Activated naive CD4-positive, alpha-beta T cell treated with anti-CD3 and anti-CD28 coated beads, Interleukin-2, amount 10 ng/mL, durations not matched to agents 7 days and 5 days (primary cell): ENCODE results near the gene PI4K2A.
"Not testable (repeated sequence)": the region's sequence is repeated elsewhere in the genome, so short reads cannot be mapped to it uniquely, and the experiment has no call there.

Source experiments
- CTCF ChIA-PET: fragments of 350-600 bp; sonication (Branson Sonifier 250); formaldehyde crosslinking; loops from one replicate; lab custom pipeline; 2021; ENCODE audit warnings: antibody characterized with exemption; lab: Charles Lee
- DNase-seq: peaks from one replicate; pipeline ENCODE4 v3.0.0-alpha.2; 2020
- H3K27ac Mint-ChIP-seq: one replicate; pipeline ENCODE4 v1.8.0; 2021; ENCODE audit warnings: mild to moderate bottlenecking, moderate library complexity, mixed read lengths
- H3K27me3 Mint-ChIP-seq: one replicate; pipeline ENCODE4 v1.8.0; 2021; ENCODE audit warnings: mild to moderate bottlenecking, mixed read lengths
- H3K36me3 Mint-ChIP-seq: one replicate; pipeline ENCODE4 v1.8.0; 2021; ENCODE audit warnings: mixed read lengths
- H3K4me1 Mint-ChIP-seq: one replicate; pipeline ENCODE4 v1.8.0; 2021; ENCODE audit warnings: mixed read lengths
- H3K4me3 Mint-ChIP-seq: one replicate; pipeline ENCODE4 v1.8.0; 2021; ENCODE audit warnings: mild to moderate bottlenecking, moderate library complexity, mixed read lengths
- H3K9me3 Mint-ChIP-seq: one replicate; pipeline ENCODE4 v1.8.0; 2021; ENCODE audit warnings: mixed read lengths

PI4K2A gene

DNA sequence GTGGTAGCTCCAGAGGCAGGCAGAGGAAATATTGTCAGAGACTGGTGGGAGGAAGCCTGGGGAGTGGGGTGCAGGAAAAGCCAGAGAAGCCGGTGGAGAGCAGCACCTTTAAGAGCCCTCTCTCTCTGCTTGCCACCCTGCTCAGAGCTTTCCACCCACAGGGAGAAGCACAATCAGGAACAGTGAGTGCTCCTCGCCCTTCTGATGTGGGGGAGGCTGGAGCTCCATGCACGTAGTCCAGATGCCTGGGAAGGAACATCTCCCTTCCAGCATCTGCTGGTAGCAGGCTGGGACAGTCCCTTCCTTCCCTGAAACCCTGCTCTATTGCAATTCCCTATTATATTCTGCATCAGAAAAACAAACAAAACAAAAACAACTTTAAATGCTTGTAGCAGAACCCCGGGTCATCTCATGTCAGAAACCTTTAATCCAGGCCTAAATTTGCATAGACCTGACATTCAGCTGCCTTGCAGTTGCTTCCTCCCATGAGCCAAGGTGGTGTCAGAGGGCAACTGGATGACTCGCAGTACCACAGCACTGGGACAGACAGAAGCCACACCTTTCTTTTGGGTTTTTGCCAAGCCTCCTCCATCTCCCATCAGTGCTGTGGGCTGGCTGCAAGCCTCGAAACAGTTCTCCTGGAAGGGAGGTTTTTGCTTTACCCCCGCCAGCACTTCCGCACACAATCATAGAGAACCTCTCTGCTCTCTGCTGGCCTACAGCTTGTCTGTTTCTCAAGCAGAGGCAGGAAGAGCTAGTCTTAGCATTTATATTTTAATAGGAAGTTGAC lies 33.5 kb downstream of the PI4K2A start:
- H3K4me1 Mint-ChIP-seq = peaks cover 13% of the 10 kb centered on the region
- H3K9me3 Mint-ChIP-seq = no peaks in the 10 kb centered on the region
- H3K27ac Mint-ChIP-seq = no peak overlapping the region
- H3K27me3 Mint-ChIP-seq = no peaks in the 10 kb centered on the region
- CTCF ChIA-PET = interaction anchor here (2.0 to 2.3 kb wide), 2 partner anchors 10 to 103 kb away, joined by 4 to 7 read pairs; no protein-coding TSS in a partner anchor
- H3K36me3 Mint-ChIP-seq = peaks cover 14% of the 10 kb centered on the region
- DNase-seq = no peak
- no peak overlapping the region for H3K4me3 Mint-ChIP-seq

DNA sequence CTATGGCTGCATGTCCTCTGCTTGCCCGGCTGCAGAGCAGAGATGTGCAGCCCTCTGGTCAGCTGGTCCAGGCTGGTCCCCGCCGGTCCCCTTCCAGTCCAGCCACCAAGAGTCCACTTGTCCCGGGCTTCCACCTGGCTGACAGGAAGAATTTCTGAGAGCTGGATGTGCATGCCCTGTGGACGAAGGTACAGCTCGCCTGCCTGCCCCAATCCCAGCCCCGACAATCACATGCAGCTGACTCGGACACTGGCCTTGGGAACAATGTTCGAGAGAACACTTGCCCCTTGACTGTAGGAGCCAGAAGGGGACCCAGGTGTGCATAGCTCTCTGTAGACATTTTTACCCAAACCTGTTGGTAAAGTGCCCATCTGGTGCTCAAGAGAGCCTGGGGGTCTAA lies 34.8 kb downstream of the PI4K2A start:
- H3K36me3 Mint-ChIP-seq = peaks cover 14% of the 10 kb centered on the region

DNA sequence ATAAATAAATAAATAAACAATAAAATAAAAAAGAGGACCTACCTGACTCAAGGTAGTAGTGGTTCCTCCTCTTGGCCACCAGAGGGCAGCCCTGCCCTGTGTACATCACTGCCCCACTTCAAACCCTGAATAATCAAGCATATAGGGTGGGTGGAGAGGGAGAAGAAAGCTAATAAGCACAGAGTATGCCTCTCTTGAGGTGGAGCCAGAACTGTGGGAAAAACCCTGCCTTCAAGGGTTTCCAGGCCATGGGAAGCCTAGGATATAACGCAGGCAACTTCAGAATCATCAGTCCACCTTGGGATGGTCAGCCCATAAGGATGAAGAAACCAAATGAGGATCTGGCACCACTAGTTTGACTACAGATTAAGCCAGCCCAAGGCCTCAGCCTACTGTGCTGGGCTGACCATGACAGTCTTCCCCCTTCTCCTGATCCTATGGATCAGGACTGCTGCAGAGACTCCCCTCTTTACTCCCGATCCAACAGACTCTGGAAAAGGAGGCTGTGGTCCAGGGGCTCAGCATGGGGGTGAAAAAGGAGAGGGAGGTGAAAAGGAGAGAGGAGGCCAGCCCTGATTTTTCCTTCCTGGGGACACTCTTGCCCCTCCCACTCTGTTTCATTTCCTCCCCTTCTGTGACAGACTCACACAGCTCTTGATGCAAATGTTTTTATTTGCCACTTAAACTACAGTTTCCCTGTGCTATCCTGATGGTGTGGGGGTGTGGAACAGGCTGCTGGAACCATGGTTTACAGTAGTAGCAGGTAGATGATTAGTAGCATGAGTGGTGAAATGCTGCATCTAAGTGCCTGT lies 36.5 kb downstream of the PI4K2A start:
- Mint-ChIP-seq H3K36me3 (peaks cover 14% of the 10 kb centered on the region), H3K4me3 (no peak overlapping the region), H3K9me3 (no peaks in the 10 kb centered on the region), H3K4me1 (peaks cover 13% of the 10 kb centered on the region), H3K27ac (peak overlapping the region; percentile 34), H3K27me3 (no peaks in the 10 kb centered on the region)
- CTCF ChIA-PET = interaction anchor here (0.7 to 3.5 kb wide), 19 partner anchors 8 to 113 kb away, joined by 3 to 29 read pairs (median 6); partner anchors contain the start of genes AVPI1 and ZFYVE27
- peak; percentile 58 for DNase-seq

More for the DNA sequence above, 34.8 kb downstream of the PI4K2A start:
- Mint-ChIP-seq H3K4me1 (peaks cover 13% of the 10 kb centered on the region), H3K27ac (no peak overlapping the region), H3K4me3 (no peak overlapping the region), H3K9me3 (no peaks in the 10 kb centered on the region), H3K27me3 (no peaks in the 10 kb centered on the region)
- CTCF ChIA-PET = interaction anchor here (0.8 to 2.3 kb wide), 8 partner anchors 9 to 104 kb away, joined by 3 to 8 read pairs (median 4); partner anchors contain the start of gene AVPI1
- no peak for DNase-seq

DNA sequence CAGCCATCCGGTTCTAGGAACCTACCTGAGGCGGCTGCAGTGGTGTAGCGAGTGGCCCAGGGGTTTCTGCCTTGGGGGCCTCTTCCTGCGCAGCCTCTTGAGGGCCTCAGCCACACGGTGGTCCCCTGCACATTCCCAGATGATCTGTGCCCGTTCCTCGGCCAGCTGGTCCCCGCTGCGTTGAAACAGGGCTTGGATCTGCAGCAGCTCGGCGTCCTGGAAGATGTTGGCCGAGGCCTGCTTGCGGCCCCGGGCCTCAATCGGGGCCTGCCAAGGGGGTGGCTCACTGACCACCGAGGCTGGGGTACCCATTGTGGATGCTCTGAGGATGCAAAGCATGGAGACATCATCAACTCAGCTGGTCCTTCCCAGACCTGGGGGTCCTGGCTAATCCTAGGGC lies 39.1 kb downstream of the PI4K2A start:
- no peak for DNase-seq
- Mint-ChIP-seq H3K4me3 (no peak overlapping the region), H3K36me3 (peaks cover 2% of the 10 kb centered on the region), H3K4me1 (peaks cover 10% of the 10 kb centered on the region), H3K27me3 (no peaks in the 10 kb centered on the region), H3K27ac (no peak overlapping the region), H3K9me3 (no peaks in the 10 kb centered on the region)
- CTCF ChIA-PET = interaction anchor here (0.9 to 2.8 kb wide), 6 partner anchors 11 to 57 kb away, joined by 3 to 10 read pairs (median 4); partner anchors contain the start of gene ZFYVE27

DNA sequence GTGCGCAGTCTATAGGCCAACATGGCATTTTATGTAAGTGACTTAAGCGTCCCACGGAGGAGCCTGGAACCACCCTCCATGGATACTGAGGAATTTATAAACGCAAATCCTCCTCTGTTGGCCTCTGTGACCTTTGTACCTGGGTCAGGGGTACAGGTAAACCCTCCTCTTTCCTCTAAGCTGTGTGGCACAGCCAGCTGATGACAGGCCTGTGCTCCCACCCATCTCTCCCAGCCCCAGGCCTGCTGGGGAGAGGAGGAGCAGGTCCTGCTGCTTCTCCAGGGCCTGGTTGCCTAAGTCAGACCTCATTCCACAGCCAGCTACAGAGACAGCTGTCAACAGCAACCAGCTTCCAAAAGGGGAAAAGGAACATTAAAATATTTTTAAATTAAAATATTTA lies 41.6 kb downstream of the PI4K2A start:
- CTCF ChIA-PET = interaction anchor here (2.5 to 3.2 kb wide), 2 partner anchors 19 to 28 kb away, joined by 10 to 20 read pairs; no protein-coding TSS in a partner anchor
- no peaks in the 10 kb centered on the region for H3K36me3 Mint-ChIP-seq
- H3K9me3 Mint-ChIP-seq = no peaks in the 10 kb centered on the region
- peaks cover 13% of the 10 kb centered on the region for H3K4me1 Mint-ChIP-seq
- peaks cover 3% of the 10 kb centered on the region for H3K27me3 Mint-ChIP-seq
- DNase-seq = no peak
- no peak overlapping the region for H3K4me3 Mint-ChIP-seq
- H3K27ac Mint-ChIP-seq = no peak overlapping the region

DNA sequence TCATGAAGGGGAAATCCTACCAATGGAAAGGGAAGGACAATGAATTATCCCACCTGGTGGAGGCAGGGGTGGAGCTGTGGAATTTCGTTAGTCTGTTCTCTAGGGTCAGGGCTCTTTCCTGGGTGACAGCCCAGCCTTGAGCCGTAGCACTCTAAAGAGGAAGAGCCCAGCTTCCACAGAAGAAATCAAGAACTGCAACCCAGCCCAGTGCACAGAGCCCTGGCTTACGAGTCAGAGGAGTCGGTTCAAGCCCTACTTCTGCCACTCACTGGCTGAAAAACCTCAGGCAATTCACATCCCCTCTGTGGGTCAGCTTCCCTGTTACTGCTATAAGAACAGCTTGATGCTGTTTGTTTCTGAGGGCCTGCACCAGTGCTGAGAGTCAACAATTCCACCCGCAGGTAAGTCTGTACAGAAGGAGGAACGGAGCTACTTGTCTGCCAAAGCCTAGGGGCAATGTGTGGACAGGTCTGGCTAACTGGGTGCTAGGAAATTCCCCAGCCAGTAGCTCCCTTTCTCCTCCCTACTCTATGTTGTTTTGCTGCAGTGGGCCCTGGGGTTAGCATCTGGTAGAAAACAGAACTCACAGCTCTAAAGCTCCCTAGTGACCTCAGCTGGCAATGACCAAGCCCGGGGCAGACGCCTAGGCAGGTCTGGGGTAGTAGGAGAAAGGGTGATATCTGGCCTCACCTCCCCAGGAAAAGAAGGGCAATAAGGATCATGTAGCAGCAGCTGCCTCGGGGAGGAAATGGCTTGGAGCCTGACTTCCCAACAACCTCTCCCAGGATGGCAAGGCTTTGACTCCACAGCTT lies 43.3 kb downstream of the PI4K2A start:
- H3K27ac Mint-ChIP-seq = no peak overlapping the region
- no peak overlapping the region for H3K4me3 Mint-ChIP-seq
- CTCF ChIA-PET = interaction anchor here (0.9 to 3.2 kb wide), 5 partner anchors 9 to 112 kb away, joined by 3 to 20 read pairs (median 9); partner anchors contain the start of gene ANKRD2

DNA sequence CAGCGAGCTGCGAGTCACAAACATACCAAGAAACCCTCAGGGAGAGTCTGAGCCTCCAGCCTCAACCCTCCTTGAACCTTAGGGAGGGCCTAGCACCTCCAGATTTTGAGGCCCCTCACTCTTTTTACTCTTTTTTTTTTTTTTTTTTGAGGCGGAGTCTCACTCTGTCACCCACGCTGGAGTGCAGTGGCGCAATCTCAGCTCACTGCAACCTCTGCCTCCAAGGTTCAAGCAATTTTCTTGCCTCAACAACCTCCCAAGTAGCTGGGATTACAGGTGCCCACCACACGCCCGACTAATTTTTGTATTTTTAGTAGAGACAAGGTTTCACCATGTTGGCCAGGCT lies 43.9 kb downstream of the PI4K2A start:
- not testable (repeated sequence) for DNase-seq, H3K36me3 Mint-ChIP-seq, H3K27me3 Mint-ChIP-seq, H3K9me3 Mint-ChIP-seq, H3K4me3 Mint-ChIP-seq, H3K27ac Mint-ChIP-seq
- CTCF ChIA-PET = interaction anchor here (1.7 to 3.2 kb wide), 3 partner anchors 9 to 25 kb away, joined by 7 to 20 read pairs (median 10); no protein-coding TSS in a partner anchor
- peaks cover 18% of the 10 kb centered on the region for H3K4me1 Mint-ChIP-seq

More for the DNA sequence above, 43.3 kb downstream of the PI4K2A start:
- no peak for DNase-seq
- Mint-ChIP-seq H3K4me1 (peaks cover 18% of the 10 kb centered on the region), H3K36me3 (no peaks in the 10 kb centered on the region), H3K9me3 (no peaks in the 10 kb centered on the region), H3K27me3 (peaks cover 4% of the 10 kb centered on the region)

DNA sequence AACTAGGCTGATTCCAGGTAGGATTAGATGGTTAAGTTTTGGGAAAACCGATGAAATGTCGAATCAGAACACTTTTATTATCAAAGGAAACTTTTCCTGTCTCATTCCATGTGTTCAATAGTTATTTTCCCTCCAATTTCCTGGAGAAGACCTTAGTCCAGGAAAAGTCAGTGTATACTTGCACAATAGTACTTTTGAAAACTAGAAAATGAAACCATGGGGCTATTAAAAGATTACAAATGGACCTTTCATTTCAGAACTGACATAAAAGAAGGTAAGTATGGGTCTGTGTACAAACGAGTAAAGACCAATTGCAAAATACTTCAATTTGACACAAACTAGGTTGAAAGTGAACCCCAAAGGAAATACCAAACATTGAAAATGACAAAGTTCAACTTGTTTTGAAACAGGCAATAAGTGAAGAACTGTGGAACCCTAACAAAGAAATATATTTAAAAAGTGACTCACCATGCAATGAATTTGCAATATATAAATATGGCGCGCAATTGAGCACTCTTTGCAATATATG lies 44.5 kb downstream of the PI4K2A start:
- no peak for DNase-seq
- H3K4me3 Mint-ChIP-seq = no peak overlapping the region
- H3K27me3 Mint-ChIP-seq = peaks cover 10% of the 10 kb centered on the region
- peaks cover 18% of the 10 kb centered on the region for H3K4me1 Mint-ChIP-seq
- H3K9me3 Mint-ChIP-seq = no peaks in the 10 kb centered on the region
- no peak overlapping the region for H3K27ac Mint-ChIP-seq
- CTCF ChIA-PET = interaction anchor here (1.7 to 4.2 kb wide), 3 partner anchors 8 to 17 kb away, joined by 7 to 29 read pairs (median 20); no protein-coding TSS in a partner anchor
- no peaks in the 10 kb centered on the region for H3K36me3 Mint-ChIP-seq

DNA sequence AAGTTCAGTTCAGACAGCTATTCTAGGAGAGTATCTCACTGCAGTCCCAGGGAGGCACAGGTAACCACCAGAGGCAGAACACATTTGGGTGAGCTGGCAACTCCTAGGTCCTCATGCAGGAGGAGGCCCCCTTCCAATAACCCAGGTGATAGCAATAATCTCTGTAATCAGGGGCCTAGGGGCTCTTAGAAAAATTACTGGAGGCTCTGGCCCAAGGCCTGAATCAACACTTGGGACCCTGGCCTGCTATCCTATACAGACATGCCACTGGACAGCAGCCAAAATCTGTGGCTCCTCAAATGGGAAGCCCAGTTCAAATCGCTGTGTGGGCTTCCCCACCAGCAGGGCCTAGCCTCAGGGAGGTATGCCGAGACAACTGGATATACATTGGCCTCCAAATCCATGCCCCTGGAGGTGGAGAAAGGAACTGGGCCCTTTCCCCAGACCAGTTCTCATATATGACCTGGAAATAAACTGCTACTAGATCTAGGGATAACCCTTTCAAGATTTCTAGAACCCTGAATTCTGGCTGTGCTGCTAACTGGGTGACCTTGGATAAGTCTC lies 45.0 kb downstream of the PI4K2A start:
- DNase-seq = no peak
- Mint-ChIP-seq H3K36me3 (no peaks in the 10 kb centered on the region), H3K27me3 (peaks cover 10% of the 10 kb centered on the region), H3K4me1 (peaks cover 18% of the 10 kb centered on the region), H3K4me3 (no peak overlapping the region), H3K9me3 (no peaks in the 10 kb centered on the region), H3K27ac (no peak overlapping the region)
- CTCF ChIA-PET = interaction anchor here (1.7 to 4.2 kb wide), 6 partner anchors 8 to 51 kb away, joined by 7 to 29 read pairs (median 15); partner anchors contain the start of gene ZFYVE27

DNA sequence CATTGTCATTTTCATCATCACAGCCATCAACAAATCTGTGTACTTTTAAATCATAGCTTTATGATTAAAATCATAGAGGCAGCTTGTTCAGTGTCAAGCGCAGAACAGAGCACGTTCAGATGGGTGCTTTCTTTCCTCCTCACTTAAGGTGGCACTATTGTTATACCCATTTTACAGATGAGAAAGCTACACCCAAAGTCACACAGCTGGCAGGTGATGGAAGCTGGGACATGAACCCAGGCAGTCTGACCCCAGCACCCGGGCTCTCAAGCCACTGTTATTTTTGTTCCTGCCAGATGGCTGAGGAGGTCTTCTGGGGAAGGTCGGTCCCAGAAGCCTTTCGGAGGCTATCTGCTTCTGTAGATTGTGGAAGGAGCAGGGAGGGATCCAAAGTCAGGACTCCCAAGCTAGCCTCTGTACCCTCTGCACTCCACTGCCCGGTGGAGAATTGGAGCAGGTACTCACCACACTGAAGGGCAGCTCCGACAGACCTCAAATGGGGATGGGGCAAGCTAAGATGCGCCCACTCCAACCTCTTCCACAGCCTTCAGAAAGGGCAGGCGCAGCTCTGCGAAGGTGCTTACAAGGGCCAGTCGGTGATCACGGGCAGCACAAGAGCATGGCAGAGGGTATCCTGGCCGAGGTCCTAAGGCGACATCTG lies 46.0 kb downstream of the PI4K2A start:
- H3K4me1 Mint-ChIP-seq = peaks cover 18% of the 10 kb centered on the region

DNA sequence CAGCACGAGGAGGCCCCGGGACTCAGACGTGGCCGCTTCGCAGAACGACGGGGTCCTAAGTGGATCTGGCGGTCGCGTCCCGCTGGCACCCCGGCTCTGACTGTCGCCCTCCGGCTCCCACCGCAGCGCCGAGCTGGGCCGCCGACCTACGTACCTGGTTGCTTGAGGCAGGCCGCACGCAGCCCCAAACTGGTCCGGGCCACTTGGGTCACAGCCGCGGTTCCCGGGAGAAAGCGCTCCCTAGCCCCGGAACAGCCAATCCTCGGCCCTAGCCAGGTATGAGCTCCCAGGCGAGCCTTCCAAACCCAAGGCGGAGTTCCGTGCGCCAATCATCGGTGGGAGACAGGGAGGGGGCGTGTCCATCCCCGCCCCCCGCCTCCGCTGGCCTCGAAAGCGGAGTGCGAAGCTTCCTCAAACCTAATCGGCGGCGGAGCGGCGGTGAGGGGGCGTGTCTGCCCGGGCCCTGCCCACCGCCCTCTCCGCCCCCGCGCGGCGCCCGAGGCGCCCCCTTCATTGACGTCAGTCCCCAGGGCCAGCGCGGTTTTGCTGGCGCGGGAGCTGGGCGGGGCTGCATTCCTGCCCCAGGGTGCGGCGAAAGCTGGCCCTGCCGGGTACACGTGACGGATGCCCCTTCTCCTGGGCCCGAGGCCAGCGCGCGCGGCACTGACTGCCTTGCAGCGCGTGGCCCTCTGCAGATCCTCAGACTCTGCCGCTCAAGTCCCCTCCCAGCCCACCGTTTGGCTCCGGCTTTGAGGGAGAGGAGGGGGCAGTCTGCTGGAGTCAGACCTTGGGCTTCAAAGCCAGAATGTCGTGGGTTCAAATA lies 46.7 kb downstream of the PI4K2A start, which contains the start of gene AVPI1:
Gene AVPI1 (minus strand): TSS at position 280 of the 823 bp plus-strand sequence. CDS start 7,336 bp downstream, outside the sequence.
- CTCF ChIA-PET = interaction anchor here (0.6 to 6.0 kb wide), 17 partner anchors 10 to 354 kb away, joined by 3 to 32 read pairs (median 6); partner anchors contain the start of genes ANKRD2 and ZFYVE27
- H3K27ac Mint-ChIP-seq = peak within 1 kb of the TSS; percentile 22
- no peaks in the 10 kb centered on the region for H3K36me3 Mint-ChIP-seq
- H3K4me1 Mint-ChIP-seq = peaks cover 18% of the 10 kb centered on the region
- peak; percentile 97 for DNase-seq
- H3K9me3 Mint-ChIP-seq = no peaks in the 10 kb centered on the region
- peaks cover 16% of the 10 kb centered on the region for H3K27me3 Mint-ChIP-seq
- H3K4me3 Mint-ChIP-seq = peak within 1 kb of the TSS; percentile 80

More for the DNA sequence above, 46.0 kb downstream of the PI4K2A start:
- Mint-ChIP-seq H3K27me3 (peaks cover 10% of the 10 kb centered on the region), H3K4me3 (peak overlapping the region; percentile 80), H3K36me3 (no peaks in the 10 kb centered on the region), H3K9me3 (no peaks in the 10 kb centered on the region), H3K27ac (no peak overlapping the region)
- CTCF ChIA-PET = interaction anchor here (1.1 to 6.0 kb wide), 14 partner anchors 9 to 355 kb away, joined by 3 to 32 read pairs (median 6); partner anchors contain the start of genes ANKRD2 and ZFYVE27
- peak; percentile 29 for DNase-seq
